PFSK-1 (cell line): ENCODE results near the gene XYLT1.

Experiments
- POLR2AphosphoS5 ChIP-seq: IDR thresholded peaks from 2 replicates; pipeline ENCODE4 v1.6.1; 2012; ENCODE audit warnings: low read depth, mild to moderate bottlenecking, control low read depth, low read length, moderate library complexity
- TF ChIP-seq, protein P1 (sequence below), 2 experiments: IDR thresholded peaks; 2 replicates each; pipeline versions ENCODE4 v1.6.1 to v1.8.0; 2011 to 2012; ENCODE audit warnings: low read depth in 2 of 2, low read length in 2 of 2, control low read depth in 1 of 2, inconsistent platforms in 1 of 2, mild to moderate bottlenecking in 1 of 2, moderate library complexity in 1 of 2; ENCODE audit not compliant: insufficient read depth in 1 of 2

DNA sequence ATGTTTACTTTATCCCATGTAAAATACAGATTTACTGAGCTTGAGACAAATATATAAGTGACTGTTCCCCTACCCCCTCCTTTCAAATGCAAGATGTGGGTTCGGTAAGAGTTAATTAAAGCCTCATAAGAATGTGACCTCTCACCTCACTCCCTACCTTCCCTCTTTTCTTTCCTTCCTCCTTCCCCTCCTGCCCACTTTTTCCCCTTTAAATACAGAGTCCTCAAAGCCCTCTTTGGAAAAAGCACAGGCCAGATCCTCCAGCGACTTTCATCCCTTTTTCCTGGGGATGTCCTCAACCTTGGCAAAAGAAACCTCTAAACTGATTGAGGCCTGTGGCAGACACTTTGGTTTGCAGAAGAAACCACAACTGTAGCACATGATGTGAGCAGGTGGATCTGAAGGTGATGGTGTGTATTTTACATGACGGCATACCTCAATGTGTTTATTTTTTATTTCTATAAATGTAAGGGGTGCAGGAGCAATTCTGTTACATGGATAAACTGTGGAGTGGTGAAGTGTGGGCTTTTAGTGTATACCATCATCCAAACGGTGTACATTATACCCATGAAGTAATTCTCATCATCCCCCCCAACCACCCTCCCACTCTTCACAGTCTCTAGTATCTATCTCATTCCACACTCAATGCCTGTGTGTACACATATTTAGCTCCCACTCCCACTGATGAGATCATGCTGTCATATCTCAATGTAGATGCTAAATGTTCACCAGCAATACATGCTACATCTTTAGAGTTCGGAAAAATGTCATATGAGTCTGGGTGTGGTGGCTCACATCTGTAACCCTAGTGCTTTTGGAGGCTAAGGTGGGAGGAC, 77.7 kb downstream of the XYLT1 start:
- TF ChIP-seq, protein P1, sequence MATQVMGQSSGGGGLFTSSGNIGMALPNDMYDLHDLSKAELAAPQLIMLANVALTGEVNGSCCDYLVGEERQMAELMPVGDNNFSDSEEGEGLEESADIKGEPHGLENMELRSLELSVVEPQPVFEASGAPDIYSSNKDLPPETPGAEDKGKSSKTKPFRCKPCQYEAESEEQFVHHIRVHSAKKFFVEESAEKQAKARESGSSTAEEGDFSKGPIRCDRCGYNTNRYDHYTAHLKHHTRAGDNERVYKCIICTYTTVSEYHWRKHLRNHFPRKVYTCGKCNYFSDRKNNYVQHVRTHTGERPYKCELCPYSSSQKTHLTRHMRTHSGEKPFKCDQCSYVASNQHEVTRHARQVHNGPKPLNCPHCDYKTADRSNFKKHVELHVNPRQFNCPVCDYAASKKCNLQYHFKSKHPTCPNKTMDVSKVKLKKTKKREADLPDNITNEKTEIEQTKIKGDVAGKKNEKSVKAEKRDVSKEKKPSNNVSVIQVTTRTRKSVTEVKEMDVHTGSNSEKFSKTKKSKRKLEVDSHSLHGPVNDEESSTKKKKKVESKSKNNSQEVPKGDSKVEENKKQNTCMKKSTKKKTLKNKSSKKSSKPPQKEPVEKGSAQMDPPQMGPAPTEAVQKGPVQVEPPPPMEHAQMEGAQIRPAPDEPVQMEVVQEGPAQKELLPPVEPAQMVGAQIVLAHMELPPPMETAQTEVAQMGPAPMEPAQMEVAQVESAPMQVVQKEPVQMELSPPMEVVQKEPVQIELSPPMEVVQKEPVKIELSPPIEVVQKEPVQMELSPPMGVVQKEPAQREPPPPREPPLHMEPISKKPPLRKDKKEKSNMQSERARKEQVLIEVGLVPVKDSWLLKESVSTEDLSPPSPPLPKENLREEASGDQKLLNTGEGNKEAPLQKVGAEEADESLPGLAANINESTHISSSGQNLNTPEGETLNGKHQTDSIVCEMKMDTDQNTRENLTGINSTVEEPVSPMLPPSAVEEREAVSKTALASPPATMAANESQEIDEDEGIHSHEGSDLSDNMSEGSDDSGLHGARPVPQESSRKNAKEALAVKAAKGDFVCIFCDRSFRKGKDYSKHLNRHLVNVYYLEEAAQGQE (IDR thresholded peaks at IDR 0.05; ENCODE audit: insufficient read depth in 1 of 2, low read depth in 2 of 2, low read length in 2 of 2) = no peak
- no peak for TF ChIP-seq POLR2AphosphoS5
